GM12878 (cell line): ENCODE data around the gene CFAP53. TPM values are rescaled to one million over a fixed set of nuclear protein-coding genes. Genes with fewer than 3 reads are reported as not detected.

Source experiments
- BMI1 ChIP-seq: fragments of 450-650 bp; IDR thresholded peaks from 2 replicates; pipeline ENCODE4 v1.6.1; 2016; ENCODE audit warnings: mild to moderate bottlenecking, moderate library complexity, borderline replicate concordance
- FOXM1 ChIP-seq: IDR thresholded peaks from 2 replicates; pipeline ENCODE4 v1.6.1; 2012; ENCODE audit warnings: low read depth, mild to moderate bottlenecking, inconsistent platforms, low read length, moderate library complexity
- IRF5 ChIP-seq: fragments of 450-650 bp; IDR thresholded peaks from 2 replicates; pipeline ENCODE4 v1.6.1; 2017; ENCODE audit warnings: borderline replicate concordance
- MAX ChIP-seq: IDR thresholded peaks from 2 replicates; pipeline ENCODE4 v1.6.1; 2012; ENCODE audit warnings: low read depth, low read length, improper control_type of control experiment
- MTA2 ChIP-seq: fragments of 450-650 bp; IDR thresholded peaks from 2 replicates; pipeline ENCODE4 v1.6.1; 2016; ENCODE audit warnings: low read depth, mild to moderate bottlenecking, moderate library complexity
- RAD21 ChIP-seq: IDR thresholded peaks from 2 replicates; pipeline ENCODE4 v1.6.1; 2011; ENCODE audit warnings: mild to moderate bottlenecking, low read depth, low read length, moderate library complexity; ENCODE audit not compliant: insufficient read depth
- RB1 ChIP-seq: fragments of 450-650 bp; formaldehyde crosslinking; IDR thresholded peaks from 2 replicates; pipeline ENCODE4 v1.6.1; 2017; ENCODE audit warnings: mild to moderate bottlenecking, borderline replicate concordance
- REST ChIP-seq: IDR thresholded peaks from 2 replicates; pipeline ENCODE4 v1.6.1; 2012; ENCODE audit warnings: mild to moderate bottlenecking, low read depth, low read length
- SIX5 ChIP-seq: IDR thresholded peaks from 2 replicates; pipeline ENCODE4 v1.6.1; 2011; ENCODE audit warnings: mild to moderate bottlenecking, low read depth, low read length, moderate library complexity; ENCODE audit not compliant: severe bottlenecking
- SKIL ChIP-seq: fragments of 450-650 bp; IDR thresholded peaks from 2 replicates; pipeline ENCODE4 v1.6.1; 2017; ENCODE audit warnings: mild to moderate bottlenecking, low read depth, inconsistent platforms; ENCODE audit not compliant: poor library complexity, severe bottlenecking
- SMAD1 ChIP-seq: fragments of 450-650 bp; IDR thresholded peaks from 2 replicates; pipeline ENCODE4 v1.6.1; 2018; ENCODE audit warnings: mild to moderate bottlenecking, low read depth; ENCODE audit not compliant: partially characterized antibody
- SPI1 ChIP-seq: IDR thresholded peaks from 2 replicates; pipeline ENCODE4 v1.6.1; 2011; ENCODE audit warnings: low read depth, mild to moderate bottlenecking, low read length, moderate library complexity, borderline replicate concordance; ENCODE audit not compliant: insufficient read depth
- STAT3 ChIP-seq: IDR thresholded peaks from 2 replicates; pipeline ENCODE4 v1.6.1; 2011; ENCODE audit warnings: low read depth, low read length, improper control_type of control experiment
- TARDBP ChIP-seq: IDR thresholded peaks from 2 replicates; pipeline ENCODE4 v1.6.1; 2016; ENCODE audit warnings: borderline replicate concordance
- TCF12 ChIP-seq: IDR thresholded peaks from 2 replicates; pipeline ENCODE4 v1.6.1; 2011; ENCODE audit warnings: low read depth, mild to moderate bottlenecking, low read length
- TCF3 ChIP-seq: IDR thresholded peaks from 2 replicates; pipeline ENCODE4 v1.6.1; 2012; ENCODE audit warnings: low read depth, mild to moderate bottlenecking, low read length, borderline replicate concordance; ENCODE audit not compliant: insufficient read depth
- ZBTB11 ChIP-seq: fragments of 450-650 bp; formaldehyde crosslinking; IDR thresholded peaks from 2 replicates; pipeline ENCODE4 v1.5.0; 2022; ENCODE audit warnings: mild to moderate bottlenecking, missing genetic modification characterization
- ZNF24 ChIP-seq: fragments of 450-650 bp; IDR thresholded peaks from 2 replicates; pipeline ENCODE4 v1.6.1; 2017; ENCODE audit warnings: antibody characterized with exemption, mild to moderate bottlenecking
- polyA plus RNA-seq, 11 experiments: library from polyadenylated mRNA; depleted of rRNA in 4 of 11; unstranded in 6 of 11; stranded (reverse) in 5 of 11; fragments of >200 nt; fragmentation: Nextera tagmentation in 4 of 11; fragmentation: Illumina TruSeq in 1 of 11; extraction: Ambion mirVana in 4 of 11; extraction: Trizol in 1 of 11; gene quantifications; 1 replicate in 1 of 11; 2 replicates in 10 of 11; pipeline versions ENCODE4 v1.2.1 to v1.2.3, GENCODE V29; 2011 to 2016; ENCODE audit warnings: inconsistent platforms in 2 of 11, missing spikeins in 2 of 11, low read depth in 1 of 11
- total RNA-seq, 4 experiments: library from RNA; depleted of rRNA in 3 of 4; stranded (reverse); fragments of >200 nt in 3 of 4; fragmentation: Illumina TruSeq in 1 of 4; extraction: Trizol in 1 of 4; gene quantifications; 2 replicates each; pipeline versions ENCODE4 v1.2.1 to v1.2.3, GENCODE V29; 2013 to 2021

CFAP53 gene
- total and polyA plus RNA-seq, 10 of the 15 experiments (the other 5 are each of a cell fraction or from before 2014, with no cell fraction given), result 0.05 to 0.31 (median 0.12) TPM; not detected in 1

GRCh38 chr18:50186385-50186784 is 79.9 kb downstream of the CFAP53 start (continued):
- no peak for TF ChIP-seq REST
- peak; percentile 76; the same call in 1 of the 2 replicates for TF ChIP-seq SPI1
- TF ChIP-seq TCF12, result no peak
- TF ChIP-seq BMI1, result no peak
- TF ChIP-seq FOXM1, result no peak
- no peak for TF ChIP-seq ZBTB11 (CRISPR knock-in tag)
- TF ChIP-seq RAD21, result no peak
- TF ChIP-seq MAX, result no peak
- TF ChIP-seq SIX5, result no peak
- TF ChIP-seq ZNF24, result no peak
- no peak for TF ChIP-seq IRF5
- TF ChIP-seq RB1, result no peak
- TF ChIP-seq TCF3, result no peak
- no peak for TF ChIP-seq SKIL
- TF ChIP-seq STAT3, result no peak
- TF ChIP-seq MTA2, result no peak; the same call in 1 of the 2 replicates
- no peak for TF ChIP-seq TARDBP
- TF ChIP-seq SMAD1, result no peak
